NT2/D1 (cell line): ENCODE data around the gene ST3GAL4.

Source experiments
- DNase-seq: peaks from one replicate; pipeline ENCODE4 v3.0.0-alpha.2; 2011; ENCODE audit warnings: low read depth, low spot score
- H3K27me3 ChIP-seq: 2 replicates; pipeline ENCODE4 v1.6.0; 2011; ENCODE audit warnings: mild to moderate bottlenecking; ENCODE audit not compliant: insufficient read length, insufficient read depth
- H3K36me3 ChIP-seq: 2 replicates; pipeline ENCODE4 v1.6.1; 2011; ENCODE audit warnings: mild to moderate bottlenecking, low read length, mixed read lengths; ENCODE audit not compliant: insufficient read depth, insufficient read length
- H3K4me1 ChIP-seq: 2 replicates; pipeline ENCODE4 v1.5.1; 2011; ENCODE audit not compliant: insufficient read depth, insufficient read length
- H3K4me3 ChIP-seq: 2 replicates; pipeline ENCODE4 v1.5.1; 2011; ENCODE audit warnings: low read depth; ENCODE audit not compliant: insufficient read length
- H3K9ac ChIP-seq: 2 replicates; pipeline ENCODE4 v1.6.0; 2011; ENCODE audit warnings: low read depth; ENCODE audit not compliant: insufficient read length
- H3K9me3 ChIP-seq: 2 replicates; pipeline ENCODE4 v1.5.1; 2011; ENCODE audit warnings: mild to moderate bottlenecking, low read length; ENCODE audit not compliant: insufficient read depth
- SUZ12 ChIP-seq: IDR thresholded peaks from 2 replicates; pipeline ENCODE4 v1.6.1; 2011; ENCODE audit not compliant: insufficient read length, insufficient read depth; ENCODE audit errors: extremely low read depth
- YY1 ChIP-seq: IDR thresholded peaks from 2 replicates; pipeline ENCODE4 v1.6.1; 2011; ENCODE audit not compliant: insufficient read length, insufficient read depth
- ZNF274 ChIP-seq: IDR thresholded peaks from 2 replicates; pipeline ENCODE4 v1.6.1; 2011; ENCODE audit warnings: mild to moderate bottlenecking, low read depth, low read length

ST3GAL4 gene

DNA sequence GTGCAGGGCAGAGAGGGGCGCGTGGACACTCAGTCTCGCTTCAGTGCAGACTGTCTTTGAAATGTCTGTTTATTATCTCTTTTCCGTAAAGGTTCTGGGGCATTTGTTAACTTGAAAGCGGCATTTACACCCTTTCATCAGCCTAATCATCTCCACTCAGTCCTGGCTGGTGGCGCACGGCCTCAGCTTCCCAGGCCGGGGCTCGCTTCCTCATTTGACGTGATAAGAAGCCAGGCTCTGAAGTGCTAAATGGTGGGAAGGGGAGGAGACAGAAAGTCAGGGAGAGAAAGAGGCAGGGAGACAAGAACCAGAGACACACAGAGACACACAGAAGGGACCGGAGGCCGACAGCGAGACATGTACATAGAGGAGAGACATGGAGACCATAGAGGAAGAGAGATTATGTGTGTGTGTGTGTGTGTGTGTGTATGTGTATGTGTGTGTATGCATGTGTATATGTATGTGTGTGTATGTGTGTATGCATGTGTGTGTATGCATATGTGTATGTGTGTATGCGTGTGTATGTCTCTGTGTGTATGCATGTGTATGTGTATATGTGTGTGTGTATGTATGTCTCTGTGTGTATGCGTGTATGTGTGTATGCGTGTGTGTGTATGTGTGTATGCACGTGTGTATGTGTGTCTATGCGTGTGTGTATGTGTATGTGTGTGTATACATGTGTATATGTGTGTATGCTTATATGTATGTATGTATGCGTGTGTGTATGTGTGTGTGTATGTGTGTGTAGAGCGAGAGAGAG is 101.5 kb downstream of the ST3GAL4 start:
- no peaks in the 10 kb centered on the region for H3K36me3 ChIP-seq
- no peak for TF ChIP-seq SUZ12
- no peak for TF ChIP-seq ZNF274
- no peak for TF ChIP-seq YY1
- H3K4me3 ChIP-seq, result no peak overlapping the region
- DNase-seq, result no peak
- H3K9me3 ChIP-seq, result no peaks in the 10 kb centered on the region
- H3K27me3 ChIP-seq, result no peaks in the 10 kb centered on the region
- no peaks in the 10 kb centered on the region for H3K4me1 ChIP-seq
- no peak overlapping the region for H3K9ac ChIP-seq

DNA sequence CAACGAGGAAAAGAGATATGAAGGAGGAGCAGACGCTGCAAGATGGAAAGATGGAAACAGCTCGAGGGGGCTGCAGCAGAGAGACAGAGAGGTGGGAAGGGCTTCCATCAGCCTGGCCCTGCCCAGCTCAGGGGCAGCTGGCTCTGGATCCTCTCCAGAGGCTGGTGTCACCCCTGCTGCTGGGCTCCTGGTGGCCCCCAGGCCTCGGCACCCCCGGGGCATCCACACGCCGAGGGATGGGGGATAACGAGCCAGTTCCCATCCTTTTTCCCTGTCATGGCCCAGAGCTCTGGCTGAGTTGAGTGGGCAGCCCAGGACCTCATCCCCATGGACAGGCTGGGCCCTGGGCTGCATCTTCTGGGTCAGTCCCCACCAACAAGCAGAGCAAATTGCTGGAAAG is 102.3 kb downstream of the ST3GAL4 start:
- Histone ChIP-seq H3K4me1 (no peaks in the 10 kb centered on the region), H3K9me3 (no peaks in the 10 kb centered on the region), H3K27me3 (no peaks in the 10 kb centered on the region), H3K9ac (no peak overlapping the region), H3K4me3 (no peak overlapping the region), H3K36me3 (no peaks in the 10 kb centered on the region)
- DNase-seq, result no peak
- no peak for TF ChIP-seq SUZ12
- no peak for TF ChIP-seq YY1
- no peak for TF ChIP-seq ZNF274

DNA sequence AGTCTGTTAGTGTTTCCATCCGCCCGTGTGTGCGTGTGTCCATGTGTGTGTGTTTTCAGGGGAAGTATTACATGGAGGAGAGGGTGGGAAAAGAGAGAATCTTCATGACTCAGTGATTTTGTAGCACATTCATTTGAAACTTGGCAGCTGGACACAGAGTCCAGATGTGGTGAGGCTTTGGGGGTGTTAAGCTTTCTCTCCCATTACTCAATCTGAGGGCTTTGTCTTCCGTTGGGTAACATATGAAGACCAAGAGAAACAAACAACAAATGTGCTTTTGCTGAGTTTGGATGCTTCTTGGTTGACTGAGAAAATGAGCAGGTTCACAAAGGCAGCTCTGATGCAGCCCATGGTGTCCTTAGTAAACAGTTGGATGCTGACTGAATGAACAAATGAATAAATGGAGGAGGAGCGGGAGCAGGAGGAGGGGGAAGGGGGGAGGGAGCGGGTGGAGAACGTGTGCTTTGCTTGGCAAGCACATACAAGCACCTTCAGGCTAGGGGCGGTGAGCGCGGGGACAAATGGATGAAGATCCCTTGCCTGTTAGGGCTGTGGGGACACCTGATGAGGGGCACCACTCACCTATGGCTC is 104.3 kb downstream of the ST3GAL4 start:
- Histone ChIP-seq H3K9me3 (no peaks in the 10 kb centered on the region), H3K27me3 (no peaks in the 10 kb centered on the region), H3K4me3 (no peak overlapping the region), H3K36me3 (no peaks in the 10 kb centered on the region), H3K9ac (no peak overlapping the region), H3K4me1 (no peaks in the 10 kb centered on the region)
- DNase-seq, result no peak
- no peak for TF ChIP-seq SUZ12
- no peak for TF ChIP-seq ZNF274

DNA sequence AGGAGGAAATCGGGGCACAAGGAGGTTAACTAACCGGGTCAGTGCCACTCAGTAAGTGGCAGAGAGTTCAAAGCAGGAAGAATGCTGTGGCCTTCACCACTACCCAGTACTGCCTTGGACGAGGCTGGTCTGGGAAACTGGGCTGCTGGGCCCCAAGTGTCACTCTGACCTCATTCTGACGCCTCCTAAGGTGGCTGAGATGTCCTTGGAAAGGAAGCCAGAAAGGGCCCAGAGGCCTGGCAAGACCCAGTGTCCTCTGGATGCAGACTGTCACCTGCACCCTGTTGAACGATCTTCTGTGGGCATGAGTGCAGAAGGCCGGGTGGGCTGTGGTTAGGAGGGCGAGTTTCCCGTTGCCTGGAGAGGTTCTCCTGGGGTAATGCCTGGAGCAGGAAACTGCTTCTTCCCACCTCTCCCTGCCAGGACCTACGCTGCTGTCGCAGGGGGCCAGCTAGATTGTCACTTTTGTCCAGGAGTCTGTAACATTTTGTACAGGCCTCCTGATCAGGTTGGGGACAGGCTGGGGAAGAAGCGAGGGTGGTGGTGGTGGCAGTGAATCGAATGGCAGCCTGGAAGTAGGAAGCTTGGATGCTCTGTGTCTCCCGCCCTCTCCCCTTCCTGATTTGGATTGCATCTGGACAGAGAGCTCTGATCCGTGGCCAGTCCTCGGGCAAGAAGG is 105.1 kb downstream of the ST3GAL4 start:
- DNase-seq, result no peak
- Histone ChIP-seq H3K27me3 (no peaks in the 10 kb centered on the region), H3K4me1 (no peaks in the 10 kb centered on the region), H3K36me3 (no peaks in the 10 kb centered on the region), H3K4me3 (no peak overlapping the region), H3K9ac (no peak overlapping the region), H3K9me3 (no peaks in the 10 kb centered on the region)
- TF ChIP-seq YY1 (no peak), ZNF274 (no peak), SUZ12 (no peak)

DNA sequence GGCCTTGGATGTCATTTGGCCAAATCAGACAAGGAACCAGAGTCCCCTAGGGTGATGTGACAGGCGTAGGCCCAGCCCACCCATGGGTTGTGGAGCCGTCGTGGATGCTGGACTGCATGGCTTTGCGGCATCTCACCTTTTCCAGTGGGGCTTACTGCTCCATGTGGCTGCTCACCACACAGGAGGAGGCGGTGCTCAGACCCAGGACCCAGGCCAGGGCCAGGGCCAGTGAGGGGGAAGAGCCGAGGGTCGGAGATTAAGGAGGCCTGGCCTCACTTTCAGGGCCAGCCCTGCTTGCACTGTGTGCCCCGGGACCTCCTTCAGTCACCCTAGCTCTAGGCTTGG is 105.6 kb downstream of the ST3GAL4 start:
- Histone ChIP-seq H3K27me3 (no peaks in the 10 kb centered on the region), H3K9me3 (no peaks in the 10 kb centered on the region), H3K4me1 (no peaks in the 10 kb centered on the region), H3K36me3 (no peaks in the 10 kb centered on the region), H3K9ac (no peak overlapping the region), H3K4me3 (no peak overlapping the region)
- no peak for TF ChIP-seq SUZ12
- TF ChIP-seq YY1, result no peak
- no peak for TF ChIP-seq ZNF274
- DNase-seq, result no peak

DNA sequence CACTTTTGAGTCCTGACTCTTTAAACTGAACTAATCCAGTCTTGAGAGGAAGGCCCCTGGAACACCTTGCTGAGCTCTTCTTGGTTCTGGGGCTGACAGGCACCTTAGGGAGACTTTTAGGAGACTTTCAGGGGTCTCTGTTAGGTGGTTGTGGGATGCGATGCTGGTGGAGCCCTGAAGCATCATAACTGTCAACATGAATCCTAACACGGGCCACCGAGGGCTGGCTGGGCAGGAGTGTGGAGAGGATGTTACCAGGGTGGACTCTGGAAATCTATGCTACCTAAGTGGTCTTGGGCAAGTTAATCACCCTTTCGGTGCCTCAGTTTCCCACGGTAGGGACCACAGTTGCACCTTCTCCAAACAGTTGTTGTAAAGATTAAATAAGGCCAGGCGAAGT is 106.5 kb downstream of the ST3GAL4 start:
- H3K9ac ChIP-seq, result no peak overlapping the region
- H3K4me3 ChIP-seq, result no peak overlapping the region
- TF ChIP-seq YY1 (no peak), ZNF274 (no peak), SUZ12 (no peak)
- no peak for DNase-seq
- no peaks in the 10 kb centered on the region for H3K36me3 ChIP-seq
- no peaks in the 10 kb centered on the region for H3K9me3 ChIP-seq
- H3K4me1 ChIP-seq, result peaks cover 4% of the 10 kb centered on the region
- H3K27me3 ChIP-seq, result no peaks in the 10 kb centered on the region

DNA sequence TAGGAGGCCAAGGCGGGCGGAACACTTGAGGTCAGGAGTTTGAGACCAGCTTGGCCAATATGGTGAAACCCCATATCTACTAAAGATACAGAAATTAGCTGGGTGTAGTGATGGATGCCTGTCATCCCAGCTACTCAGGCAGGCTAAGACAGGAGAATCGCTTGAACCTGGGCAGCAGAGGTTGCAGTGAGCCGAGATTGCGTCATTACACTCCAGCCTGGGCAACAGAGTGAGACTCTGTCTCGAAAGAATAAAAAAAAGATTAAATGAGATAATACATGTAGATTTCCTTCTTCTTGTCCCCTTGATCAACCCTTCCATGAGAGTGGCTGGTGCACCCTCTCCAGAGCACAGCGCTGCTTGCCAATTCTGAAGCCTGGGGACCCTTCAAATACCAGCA is 106.9 kb downstream of the ST3GAL4 start:
- no peak for DNase-seq
- TF ChIP-seq ZNF274 (no peak), SUZ12 (no peak), YY1 (no peak)
- no peak overlapping the region for H3K4me3 ChIP-seq
- no peak overlapping the region for H3K9ac ChIP-seq
- no peaks in the 10 kb centered on the region for H3K27me3 ChIP-seq
- no peaks in the 10 kb centered on the region for H3K36me3 ChIP-seq
- no peaks in the 10 kb centered on the region for H3K9me3 ChIP-seq
- peaks cover 4% of the 10 kb centered on the region for H3K4me1 ChIP-seq
